Measurements from ENCODE around the gene KNCN.

Gene KNCN

GRCh38 chr1:46554597-46555381 is 3.3 kb upstream of the KNCN start:
- TF ChIP-seq CTCF (IDR thresholded peaks at IDR 0.05; ENCODE audit: insufficient read depth, low read length, missing control alignments), result no peak
- H3K4me3 ChIP-seq (ENCODE audit: low read depth, low read length), result no peak overlapping the region
- ChIA-PET POLR2A (no interaction called here), CTCF (interaction anchor here (1.1 kb wide), 1 partner anchor 108 kb away, joined by 3 read pairs; no protein-coding TSS in a partner anchor)
- no peak for DNase-seq (ENCODE audit: low read depth, low spot score)

GRCh38 chr1:46554236-46554596 is 2.8 kb upstream of the KNCN start:
- DNase-seq (ENCODE audit: low read depth, low spot score), result no peak
- TF ChIP-seq CTCF (IDR thresholded peaks at IDR 0.05; ENCODE audit: insufficient read depth, low read length, missing control alignments), result no peak
- H3K4me3 ChIP-seq (ENCODE audit: low read depth, low read length), result no peak overlapping the region
- ChIA-PET CTCF (interaction anchor here (1.1 to 1.7 kb wide), 2 partner anchors 107 to 171 kb away, joined by 3 read pairs; no protein-coding TSS in a partner anchor), POLR2A (no interaction called here)

- no peak for DNase-seq (ENCODE audit: low read depth, low spot score)
- CTCF ChIA-PET, result interaction anchor here (1.7 kb wide), 1 partner anchor 172 kb away, joined by 3 read pairs; no protein-coding TSS in a partner anchor
- no peak overlapping the region for H3K4me3 ChIP-seq (ENCODE audit: low read depth, low read length)
- TF ChIP-seq CTCF (IDR thresholded peaks at IDR 0.05; ENCODE audit: insufficient read depth, low read length, missing control alignments), result no peak
- POLR2A ChIA-PET, result no interaction called here
These were observed 2.1 kb upstream of the KNCN start for GRCh38 chr1:46553506-46553905.

DNA sequence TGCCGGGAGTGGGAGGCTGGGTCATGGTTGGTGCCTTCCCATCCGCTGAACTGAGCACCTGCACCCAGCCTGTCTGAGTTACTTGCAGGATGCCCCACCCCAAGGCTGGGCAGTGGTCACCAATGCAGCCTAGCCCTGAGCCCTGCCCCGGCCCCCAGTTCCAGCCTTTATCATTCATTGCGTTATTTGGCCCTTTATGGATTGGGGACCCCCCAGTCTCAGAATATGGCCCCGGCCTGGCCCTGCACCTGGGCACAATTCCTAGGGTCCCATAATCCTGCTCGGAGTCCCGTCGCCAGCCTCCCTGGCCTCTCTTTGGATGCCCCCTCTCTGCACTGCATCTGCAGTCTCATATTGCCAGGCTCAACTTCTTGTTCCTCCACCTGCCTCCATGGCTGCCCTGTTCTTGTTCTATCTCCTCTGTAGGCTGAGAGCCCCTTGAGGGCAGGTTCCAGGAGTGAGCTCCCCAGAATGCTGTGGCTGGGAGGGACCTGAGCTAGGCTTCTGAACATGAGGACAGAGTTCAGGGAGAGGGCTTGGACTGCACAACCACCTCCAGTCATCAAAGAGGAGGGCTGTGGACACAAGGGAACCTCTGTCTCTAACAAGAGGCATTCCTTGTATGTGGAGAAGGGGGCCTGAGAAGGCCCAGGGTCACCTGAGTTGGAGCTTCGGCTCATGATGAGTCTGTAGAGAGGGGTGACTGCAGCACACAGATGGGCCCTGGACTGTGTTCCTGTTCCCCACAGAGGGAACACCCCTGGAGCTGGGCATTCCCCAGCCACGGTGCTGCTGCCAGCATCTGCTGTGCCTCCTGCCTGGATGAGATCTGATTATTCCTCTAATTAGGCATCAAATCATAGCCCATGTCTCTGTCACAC is 1.1 kb upstream of the KNCN start:
- DNase-seq (ENCODE audit: low read depth, low spot score), result no peak
- CTCF ChIA-PET, result interaction anchor here (1.7 to 7.6 kb wide), 2 partner anchors 18 to 172 kb away, joined by 3 to 70 read pairs; a partner anchor contains a TSS
- no peak for TF ChIP-seq CTCF (IDR thresholded peaks at IDR 0.05; ENCODE audit: insufficient read depth, low read length, missing control alignments)
- no peak overlapping the region for H3K4me3 ChIP-seq (ENCODE audit: low read depth, low read length)
- POLR2A ChIA-PET, result no interaction called here

- TF ChIP-seq CTCF (IDR thresholded peaks at IDR 0.05; ENCODE audit: insufficient read depth, low read length, missing control alignments), result no peak
- H3K4me3 ChIP-seq (ENCODE audit: low read depth, low read length), result no peak overlapping the region
- ChIA-PET POLR2A (no interaction called here), CTCF (interaction anchor here (0.7 to 7.6 kb wide), 6 partner anchors 8 to 174 kb away, joined by 3 to 70 read pairs (median 4); a partner anchor contains a TSS)
- DNase-seq (ENCODE audit: low read depth, low spot score), result no peak
These were observed 656 bp downstream of the KNCN start for GRCh38 chr1:46550751-46551231.
